ENCODE data around the gene LRRC17. TPM values are rescaled to one million over a fixed set of nuclear protein-coding genes. Genes with fewer than 3 reads are reported as not detected.

The LRRC17 gene
- total and polyA plus RNA-seq, 12 donors = 1.5 to 26.3 (median 3.3) TPM

- Histone ChIP-seq H3K36me3 (replicated peaks in 1 of 2) (no peaks in the 10 kb centered on the region), H3K4me1 (replicated peaks in 1 of 2) (peaks cover 7 to 20% of the 10 kb centered on the region in 2 donors), H3K9me3 (replicated peaks in 1 of 3) (no peaks in the 10 kb centered on the region), H3K27me3 (no peaks in the 10 kb centered on the region), H3K27ac (no peak overlapping the region), H3K4me3 (no peak overlapping the region)
- WGBS, 4 donors = 82 to 88% (median 85%) methylated on average over 2 of the region's 2 CpGs
- TF ChIP-seq, protein P1, sequence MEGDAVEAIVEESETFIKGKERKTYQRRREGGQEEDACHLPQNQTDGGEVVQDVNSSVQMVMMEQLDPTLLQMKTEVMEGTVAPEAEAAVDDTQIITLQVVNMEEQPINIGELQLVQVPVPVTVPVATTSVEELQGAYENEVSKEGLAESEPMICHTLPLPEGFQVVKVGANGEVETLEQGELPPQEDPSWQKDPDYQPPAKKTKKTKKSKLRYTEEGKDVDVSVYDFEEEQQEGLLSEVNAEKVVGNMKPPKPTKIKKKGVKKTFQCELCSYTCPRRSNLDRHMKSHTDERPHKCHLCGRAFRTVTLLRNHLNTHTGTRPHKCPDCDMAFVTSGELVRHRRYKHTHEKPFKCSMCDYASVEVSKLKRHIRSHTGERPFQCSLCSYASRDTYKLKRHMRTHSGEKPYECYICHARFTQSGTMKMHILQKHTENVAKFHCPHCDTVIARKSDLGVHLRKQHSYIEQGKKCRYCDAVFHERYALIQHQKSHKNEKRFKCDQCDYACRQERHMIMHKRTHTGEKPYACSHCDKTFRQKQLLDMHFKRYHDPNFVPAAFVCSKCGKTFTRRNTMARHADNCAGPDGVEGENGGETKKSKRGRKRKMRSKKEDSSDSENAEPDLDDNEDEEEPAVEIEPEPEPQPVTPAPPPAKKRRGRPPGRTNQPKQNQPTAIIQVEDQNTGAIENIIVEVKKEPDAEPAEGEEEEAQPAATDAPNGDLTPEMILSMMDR (IDR thresholded peaks at IDR 0.05) = no peak
- TF ChIP-seq POLR2A (IDR thresholded peaks at IDR 0.05) = no peak
- no peak for DNase-seq
- intact Hi-C loops (cut with DNase I) = no loop called here
These were observed 22.4 kb upstream of the LRRC17 start for GRCh38 chr7:102890292-102890970.

DNA sequence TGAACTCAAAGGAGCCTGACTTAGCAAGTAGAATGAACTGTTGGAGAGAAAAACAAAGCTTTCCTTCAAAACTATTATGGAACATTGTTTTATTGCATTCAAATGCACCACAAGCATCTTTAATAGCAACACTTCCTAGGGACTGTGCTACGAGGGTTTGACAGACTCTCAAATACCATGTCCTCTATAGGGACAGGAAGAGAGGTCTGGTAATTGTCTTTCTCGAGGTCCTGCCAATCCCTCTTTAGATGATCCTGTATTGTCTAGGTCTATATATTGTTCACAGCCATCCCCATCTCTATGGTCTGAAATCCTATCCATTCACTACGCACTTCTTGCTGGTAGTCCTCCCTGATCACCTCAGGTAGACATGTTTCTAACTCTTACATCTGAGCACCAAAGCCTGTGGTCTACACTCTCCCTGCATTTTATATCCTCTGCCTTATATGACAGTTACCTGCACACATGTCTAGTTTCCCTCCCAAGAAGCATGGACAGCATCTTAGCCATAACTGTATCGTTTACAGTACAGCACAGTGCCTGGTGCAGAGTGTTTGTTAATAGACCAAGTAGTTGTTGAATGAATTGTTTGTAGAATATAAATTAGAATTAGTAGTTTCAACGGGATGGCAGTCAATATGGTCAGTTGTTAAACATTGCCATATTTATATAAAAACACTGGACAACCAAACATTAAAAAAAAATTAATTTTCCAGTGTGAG, 21.7 kb upstream of the LRRC17 start:
- Histone ChIP-seq H3K27ac (no peak overlapping the region), H3K36me3 (replicated peaks in 1 of 2) (no peaks in the 10 kb centered on the region), H3K4me3 (no peak overlapping the region), H3K9me3 (replicated peaks in 1 of 3) (no peaks in the 10 kb centered on the region), H3K27me3 (no peaks in the 10 kb centered on the region), H3K4me1 (replicated peaks in 1 of 2) (peaks cover 7 to 20% of the 10 kb centered on the region in 2 donors)
- WGBS, 4 donors = 84 to 91% (median 86%) methylated on average over 5 of the region's 5 CpGs
- TF ChIP-seq, protein P1 (IDR thresholded peaks at IDR 0.05) = no peak
- no peak for TF ChIP-seq POLR2A (IDR thresholded peaks at IDR 0.05)
- no peak for DNase-seq
- intact Hi-C loops (cut with DNase I) = no loop called here

DNA sequence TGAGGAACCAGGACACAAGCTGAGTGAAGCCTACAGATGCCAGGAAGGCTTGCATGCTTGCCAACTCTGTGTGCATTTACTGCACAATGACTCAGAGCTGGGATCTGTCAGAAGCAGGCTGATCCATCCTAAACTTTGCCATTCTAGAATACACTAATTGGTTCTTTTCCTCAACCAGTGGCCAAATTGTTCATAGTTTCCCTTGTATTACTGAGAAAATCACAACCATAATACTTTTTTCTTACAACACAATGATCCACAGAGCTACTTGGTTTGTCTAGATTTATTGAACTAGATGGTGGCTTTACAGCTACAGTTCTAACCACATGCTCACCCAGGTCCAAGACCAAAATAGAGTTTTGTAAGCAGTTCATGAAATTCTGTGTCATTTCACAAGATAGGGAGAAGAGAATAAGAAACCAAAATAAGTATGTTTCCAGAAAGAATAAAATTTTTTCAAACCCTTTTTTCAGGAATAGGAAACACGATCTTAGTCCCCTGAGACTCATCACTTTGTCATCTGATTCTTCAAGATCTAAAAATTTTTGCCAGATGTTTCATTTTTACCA, 21.0 kb upstream of the LRRC17 start:
- 50 to 67% (median 61%) methylated on average over 1 of the region's 1 CpG for WGBS, 4 donors
- Histone ChIP-seq H3K27me3 (no peaks in the 10 kb centered on the region), H3K36me3 (replicated peaks in 1 of 2) (no peaks in the 10 kb centered on the region), H3K4me3 (no peak overlapping the region), H3K27ac (peak overlapping the region in 1 of 5 donors; percentile 18), H3K4me1 (replicated peaks in 1 of 2) (peaks cover 7 to 20% of the 10 kb centered on the region in 2 donors), H3K9me3 (replicated peaks in 1 of 3) (no peaks in the 10 kb centered on the region)
- intact Hi-C loops (cut with DNase I) = no loop called here
- peak; percentile 58 to 84 (median 72) for DNase-seq
- TF ChIP-seq, protein P1 (IDR thresholded peaks at IDR 0.05) = no peak
- TF ChIP-seq POLR2A (IDR thresholded peaks at IDR 0.05) = no peak

DNA sequence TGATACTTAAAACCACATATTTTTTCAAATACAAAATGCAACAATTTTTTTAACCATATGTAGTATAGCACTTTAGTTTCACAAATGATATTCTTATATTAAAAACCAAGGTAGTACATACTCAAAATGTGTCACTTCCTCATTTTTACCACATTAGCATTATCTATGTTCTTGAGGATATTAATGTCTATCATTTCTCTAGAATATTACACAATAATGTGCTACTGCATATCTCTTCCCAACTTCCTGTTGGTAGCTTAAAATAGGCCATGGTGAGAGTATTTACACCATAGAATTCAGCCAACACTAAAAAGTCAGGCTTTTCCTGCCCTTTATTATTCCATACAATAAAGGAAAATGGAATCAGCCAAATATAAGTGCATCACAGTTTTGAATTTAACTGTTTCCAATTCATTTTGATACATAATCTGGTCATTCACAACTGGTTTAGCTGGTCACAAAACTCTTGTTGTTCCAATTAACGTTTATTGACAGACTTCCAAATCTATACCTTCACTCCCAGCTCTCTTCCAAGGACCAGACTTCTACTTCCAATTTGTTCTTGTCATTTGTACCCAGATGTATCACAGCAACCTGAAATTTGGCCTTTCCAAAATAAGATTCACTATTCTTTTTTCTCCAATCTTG, 20.0 kb upstream of the LRRC17 start:
- Histone ChIP-seq H3K9me3 (replicated peaks in 1 of 3) (peaks cover 0 to 5% (median 0%) of the 10 kb centered on the region in 3 donors), H3K27ac (peak overlapping the region in 1 of 5 donors; percentile 31), H3K4me1 (replicated peaks in 1 of 2) (peaks cover 7 to 29% of the 10 kb centered on the region in 2 donors), H3K27me3 (no peaks in the 10 kb centered on the region), H3K4me3 (no peak overlapping the region), H3K36me3 (replicated peaks in 1 of 2) (no peaks in the 10 kb centered on the region)
- TF ChIP-seq POLR2A (IDR thresholded peaks at IDR 0.05) = no peak
- TF ChIP-seq, protein P1 (IDR thresholded peaks at IDR 0.05) = no peak
- 56 to 79% (median 63%) methylated on average over 1 of the region's 1 CpG for WGBS, 4 donors
- intact Hi-C loops (cut with DNase I) = no loop called here
- no peak for DNase-seq

All from adrenal gland (tissue), 12 donors.